ELR (cell line): Measurements from ENCODE around the gene C2.
A peak's percentile ranks its signal among the peaks of the same experiment; 100 is the strongest.
"Not testable (repeated sequence)": the region's sequence is repeated elsewhere in the genome, so short reads cannot be mapped to it uniquely, and the experiment has no call there.

ENCODE experiments used
- DNase-seq: peaks from one replicate; pipeline ENCODE4 v3.0.0-alpha.2; 2015; ENCODE audit warnings: low read depth

C2 gene

DNA sequence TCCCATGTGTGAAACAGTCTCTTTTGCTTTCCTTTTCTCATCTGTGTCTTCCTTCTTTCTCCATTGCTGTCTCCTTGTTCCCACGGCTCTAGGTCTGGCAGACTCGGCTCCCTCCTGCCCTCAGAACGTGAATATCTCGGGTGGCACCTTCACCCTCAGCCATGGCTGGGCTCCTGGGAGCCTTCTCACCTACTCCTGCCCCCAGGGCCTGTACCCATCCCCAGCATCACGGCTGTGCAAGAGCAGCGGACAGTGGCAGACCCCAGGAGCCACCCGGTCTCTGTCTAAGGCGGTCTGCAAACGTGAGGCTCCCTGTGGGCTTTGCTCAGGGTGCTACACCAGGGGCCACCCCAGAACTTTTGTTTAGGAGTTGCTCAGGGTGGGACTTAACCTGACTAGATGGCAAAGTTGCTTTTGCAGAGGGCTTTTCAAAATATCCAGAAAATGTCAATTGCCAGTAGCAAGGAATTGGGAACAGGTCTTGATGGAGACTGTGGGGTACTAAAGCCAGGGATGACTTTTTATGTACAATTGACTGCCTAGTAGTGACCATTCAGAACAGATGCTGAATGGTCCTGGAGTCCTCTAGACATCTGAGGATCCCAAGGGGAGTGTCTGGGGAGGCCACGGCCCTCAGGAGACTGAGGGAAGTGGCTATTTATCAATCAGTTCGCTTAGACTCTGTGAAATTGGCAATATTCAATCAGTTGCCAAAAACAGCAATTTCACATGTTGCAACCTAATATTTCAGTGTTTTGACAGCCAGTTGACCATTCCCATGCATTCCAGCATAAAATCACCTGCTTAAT, 550 bp downstream of the C2 start:
- DNase-seq, result no peak

DNA sequence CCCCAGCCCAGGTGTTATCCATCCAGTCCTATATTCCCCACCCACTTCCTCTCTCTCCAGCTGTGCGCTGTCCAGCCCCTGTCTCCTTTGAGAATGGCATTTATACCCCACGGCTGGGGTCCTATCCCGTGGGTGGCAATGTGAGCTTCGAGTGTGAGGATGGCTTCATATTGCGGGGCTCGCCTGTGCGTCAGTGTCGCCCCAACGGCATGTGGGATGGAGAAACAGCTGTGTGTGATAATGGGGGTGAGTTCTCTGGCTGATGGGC, 1.1 kb downstream of the C2 start:
- DNase-seq, result no peak

DNA sequence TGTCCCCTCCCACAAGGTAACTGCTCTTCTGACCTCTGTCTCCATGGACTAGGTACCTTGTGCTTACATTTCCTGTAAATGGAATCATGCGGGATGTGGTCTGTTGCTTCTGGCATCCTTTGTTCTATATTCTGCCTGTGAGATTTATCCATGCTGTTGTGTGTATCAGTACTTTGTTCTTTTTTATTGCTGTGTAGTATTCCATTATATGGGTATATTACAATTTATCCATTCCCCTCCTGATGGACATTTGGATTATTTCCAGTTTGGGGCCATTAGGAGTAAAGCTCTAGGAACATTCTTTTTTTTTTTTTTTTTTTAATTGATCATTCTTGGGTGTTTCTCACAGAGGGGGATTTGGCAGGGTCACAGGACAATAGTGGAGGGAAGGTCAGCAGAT, 3.4 kb downstream of the C2 start:
- no peak for DNase-seq

DNA sequence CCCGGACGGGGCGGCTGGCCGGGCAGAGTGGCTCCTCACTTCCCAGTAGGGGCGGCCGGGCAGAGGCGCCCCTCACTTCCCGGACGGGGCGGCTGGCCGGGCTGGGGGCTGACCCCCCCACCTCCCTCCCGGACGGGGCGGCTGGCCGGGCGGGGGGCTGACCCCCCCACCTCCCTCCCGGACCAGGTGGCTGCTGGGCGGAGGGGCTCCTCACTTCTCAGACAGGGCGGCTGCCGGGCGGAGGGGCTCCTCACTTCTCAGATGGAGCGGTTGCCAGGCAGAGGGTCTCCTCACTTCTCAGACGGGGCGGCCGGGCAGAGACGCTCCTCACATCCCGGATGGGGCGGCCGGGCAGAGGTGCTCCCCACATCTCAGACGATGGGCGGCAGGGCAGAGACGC, 4.6 kb downstream of the C2 start:
- DNase-seq, result not testable (repeated sequence)

DNA sequence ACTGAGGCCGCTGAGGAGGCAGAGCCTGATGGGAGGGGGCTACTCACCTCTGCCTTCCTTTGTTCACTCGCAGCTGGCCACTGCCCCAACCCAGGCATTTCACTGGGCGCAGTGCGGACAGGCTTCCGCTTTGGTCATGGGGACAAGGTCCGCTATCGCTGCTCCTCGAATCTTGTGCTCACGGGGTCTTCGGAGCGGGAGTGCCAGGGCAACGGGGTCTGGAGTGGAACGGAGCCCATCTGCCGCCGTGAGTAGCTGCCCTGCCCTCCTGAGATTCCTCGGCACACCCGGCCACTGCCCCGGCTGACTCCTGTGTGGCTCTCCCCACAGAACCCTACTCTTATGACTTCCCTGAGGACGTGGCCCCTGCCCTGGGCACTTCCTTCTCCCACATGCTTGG, 6.0 kb downstream of the C2 start:
- no peak for DNase-seq

DNA sequence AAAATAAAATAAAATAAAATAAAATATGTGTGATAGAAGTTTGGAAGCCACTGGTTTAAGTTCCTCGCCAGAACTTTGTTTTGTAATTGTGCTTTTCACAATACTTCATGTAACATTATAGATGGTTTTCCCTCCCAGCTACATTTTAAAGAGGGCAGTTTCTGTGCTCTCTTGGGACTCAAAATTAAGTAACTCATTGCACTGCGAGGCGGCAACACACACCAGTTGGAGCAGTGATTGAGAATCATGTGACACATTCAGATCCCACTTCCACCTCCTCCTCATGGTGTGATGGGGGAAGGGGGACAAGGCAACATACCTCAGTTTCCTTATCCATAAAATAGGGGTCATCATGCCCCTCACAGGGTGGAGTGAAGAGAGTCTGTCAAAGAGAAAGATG, 7.5 kb downstream of the C2 start:
- no peak for DNase-seq

DNA sequence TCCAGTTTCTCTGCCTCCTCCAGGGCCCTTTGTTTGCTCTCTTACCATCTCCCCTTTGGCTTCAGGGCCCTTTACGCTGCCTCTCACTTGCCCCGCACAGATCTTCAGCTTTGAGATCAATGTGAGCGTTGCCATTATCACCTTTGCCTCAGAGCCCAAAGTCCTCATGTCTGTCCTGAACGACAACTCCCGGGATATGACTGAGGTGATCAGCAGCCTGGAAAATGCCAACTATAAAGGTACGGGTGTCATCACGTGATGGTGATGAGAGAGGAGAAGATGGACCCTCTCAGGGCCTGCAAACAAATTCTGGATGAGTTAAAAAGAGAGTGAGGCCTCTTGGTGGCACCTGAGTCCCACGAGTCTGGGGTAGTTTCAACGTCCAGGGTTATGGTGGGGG, 8.3 kb downstream of the C2 start:
- DNase-seq, result no peak

DNA sequence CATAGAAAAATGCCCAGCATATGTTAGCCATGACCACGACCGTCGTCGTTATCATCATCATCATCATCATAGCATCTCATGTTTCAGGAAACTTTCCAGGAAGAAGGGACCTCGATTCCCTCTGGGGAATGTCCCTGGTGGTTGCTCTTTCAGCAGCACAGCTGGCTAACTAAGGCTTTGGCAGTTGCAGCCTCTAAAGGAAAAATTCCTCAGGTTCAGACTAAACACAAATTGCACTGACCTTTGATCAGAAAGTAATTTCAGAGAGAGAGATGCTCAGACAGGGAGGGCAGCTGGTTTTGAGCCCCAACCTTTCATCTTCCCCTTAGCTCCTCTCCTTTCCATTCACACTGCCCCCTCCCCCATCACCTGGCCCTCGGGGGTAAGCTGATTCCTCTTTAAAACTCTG, 12.7 kb downstream of the C2 start:
- peak; percentile 47 for DNase-seq

DNA sequence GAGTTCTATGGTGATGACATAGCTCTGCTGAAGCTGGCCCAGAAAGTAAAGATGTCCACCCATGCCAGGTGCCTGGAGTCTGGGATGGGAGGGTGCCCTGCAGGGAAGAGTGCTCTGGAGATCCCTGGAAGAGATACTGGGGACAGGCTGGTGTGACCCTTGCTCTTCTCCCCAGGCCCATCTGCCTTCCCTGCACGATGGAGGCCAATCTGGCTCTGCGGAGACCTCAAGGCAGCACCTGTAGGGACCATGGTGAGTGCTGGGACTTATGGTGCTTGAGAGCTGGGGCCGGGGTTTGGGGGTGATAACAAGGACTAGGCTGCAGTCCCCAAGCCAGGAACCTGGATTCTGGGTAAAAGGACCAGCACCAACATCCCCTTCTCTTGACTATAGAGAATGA, 16.2 kb downstream of the C2 start:
- no peak for DNase-seq

DNA sequence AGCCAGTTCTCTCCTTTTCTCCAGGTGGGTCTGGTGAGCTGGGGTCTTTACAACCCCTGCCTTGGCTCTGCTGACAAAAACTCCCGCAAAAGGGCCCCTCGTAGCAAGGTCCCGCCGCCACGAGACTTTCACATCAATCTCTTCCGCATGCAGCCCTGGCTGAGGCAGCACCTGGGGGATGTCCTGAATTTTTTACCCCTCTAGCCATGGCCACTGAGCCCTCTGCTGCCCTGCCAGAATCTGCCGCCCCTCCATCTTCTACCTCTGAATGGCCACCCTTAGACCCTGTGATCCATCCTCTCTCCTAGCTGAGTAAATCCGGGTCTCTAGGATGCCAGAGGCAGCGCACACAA, 17.6 kb downstream of the C2 start:
- DNase-seq, result no peak

DNA sequence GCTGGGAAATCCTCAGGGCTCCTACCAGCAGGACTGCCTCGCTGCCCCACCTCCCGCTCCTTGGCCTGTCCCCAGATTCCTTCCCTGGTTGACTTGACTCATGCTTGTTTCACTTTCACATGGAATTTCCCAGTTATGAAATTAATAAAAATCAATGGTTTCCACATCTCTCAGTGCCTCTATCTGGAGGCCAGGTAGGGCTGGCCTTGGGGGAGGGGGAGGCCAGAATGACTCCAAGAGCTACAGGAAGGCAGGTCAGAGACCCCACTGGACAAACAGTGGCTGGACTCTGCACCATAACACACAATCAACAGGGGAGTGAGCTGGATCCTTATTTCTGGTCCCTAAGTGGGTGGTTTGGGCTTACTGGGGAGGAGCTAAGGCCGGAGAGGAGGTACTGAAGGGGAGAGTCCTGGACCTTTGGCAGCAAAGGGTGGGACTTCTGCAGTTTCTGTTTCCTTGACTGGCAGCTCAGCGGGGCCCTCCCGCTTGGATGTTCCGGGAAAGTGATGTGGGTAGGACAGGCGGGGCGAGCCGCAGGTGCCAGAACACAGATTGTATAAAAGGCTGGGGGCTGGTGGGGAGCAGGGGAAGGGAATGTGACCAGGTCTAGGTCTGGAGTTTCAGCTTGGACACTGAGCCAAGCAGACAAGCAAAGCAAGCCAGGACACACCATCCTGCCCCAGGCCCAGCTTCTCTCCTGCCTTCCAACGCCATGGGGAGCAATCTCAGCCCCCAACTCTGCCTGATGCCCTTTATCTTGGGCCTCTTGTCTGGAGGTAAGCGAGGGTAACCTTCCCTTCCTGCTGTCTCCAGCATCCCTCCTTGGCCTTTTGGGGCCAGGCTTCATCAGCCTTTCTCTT, 18.2 kb downstream of the C2 start, which contains the start of gene CFB:
Gene CFB (plus strand): TSS at position 589 of the 863 bp plus-strand sequence. CDS start 127 bp downstream, at position 716.
- DNase-seq, result peak; percentile 92

DNA sequence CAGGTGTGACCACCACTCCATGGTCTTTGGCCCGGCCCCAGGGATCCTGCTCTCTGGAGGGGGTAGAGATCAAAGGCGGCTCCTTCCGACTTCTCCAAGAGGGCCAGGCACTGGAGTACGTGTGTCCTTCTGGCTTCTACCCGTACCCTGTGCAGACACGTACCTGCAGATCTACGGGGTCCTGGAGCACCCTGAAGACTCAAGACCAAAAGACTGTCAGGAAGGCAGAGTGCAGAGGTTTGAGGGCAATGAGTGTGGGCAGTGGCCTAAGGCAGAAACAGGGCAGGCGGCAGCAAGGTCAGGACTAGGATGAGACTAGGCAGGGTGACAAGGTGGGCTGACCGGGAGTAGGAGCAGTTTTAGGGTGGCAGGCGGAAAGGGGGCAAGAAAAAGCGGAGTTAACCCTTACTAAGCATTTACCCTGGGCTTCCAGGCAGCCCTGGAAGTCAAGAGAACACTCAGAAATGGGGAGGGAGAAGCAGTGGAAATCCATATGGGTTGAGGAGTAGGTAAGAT, 18.9 kb downstream of the C2 start:
- no peak for DNase-seq

DNA sequence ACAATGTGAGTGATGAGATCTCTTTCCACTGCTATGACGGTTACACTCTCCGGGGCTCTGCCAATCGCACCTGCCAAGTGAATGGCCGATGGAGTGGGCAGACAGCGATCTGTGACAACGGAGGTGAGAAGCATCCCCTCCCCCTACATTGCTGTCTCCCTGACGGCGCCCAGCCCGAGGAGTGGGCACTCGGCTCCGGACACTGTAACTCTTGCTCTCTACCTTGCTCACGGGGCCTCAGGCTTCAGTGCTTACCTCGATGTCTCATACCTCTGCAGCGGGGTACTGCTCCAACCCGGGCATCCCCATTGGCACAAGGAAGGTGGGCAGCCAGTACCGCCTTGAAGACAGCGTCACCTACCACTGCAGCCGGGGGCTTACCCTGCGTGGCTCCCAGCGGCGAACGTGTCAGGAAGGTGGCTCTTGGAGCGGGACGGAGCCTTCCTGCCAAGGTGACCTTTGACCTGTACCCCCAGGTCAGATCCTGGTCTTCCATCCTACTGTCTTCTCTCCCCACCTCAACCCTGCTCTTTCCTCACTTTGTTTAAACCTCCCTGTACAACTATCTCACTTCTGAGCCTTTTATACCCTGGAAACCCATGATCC, 19.7 kb downstream of the C2 start:
- no peak for DNase-seq

DNA sequence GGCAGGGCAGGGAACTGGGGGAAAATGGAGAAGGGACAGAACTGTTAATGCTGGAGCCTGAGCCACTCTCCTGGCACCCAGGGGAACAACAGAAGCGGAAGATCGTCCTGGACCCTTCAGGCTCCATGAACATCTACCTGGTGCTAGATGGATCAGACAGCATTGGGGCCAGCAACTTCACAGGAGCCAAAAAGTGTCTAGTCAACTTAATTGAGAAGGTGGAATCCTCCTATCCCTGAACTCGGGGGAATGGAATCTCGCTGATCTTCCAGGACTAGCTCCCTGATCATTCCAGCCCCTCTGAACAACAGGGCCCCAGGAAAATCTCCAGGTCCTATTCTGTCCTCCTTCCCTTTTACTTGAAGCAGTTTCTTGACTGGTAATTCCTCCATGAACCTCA, 20.3 kb downstream of the C2 start:
- no peak for DNase-seq

DNA sequence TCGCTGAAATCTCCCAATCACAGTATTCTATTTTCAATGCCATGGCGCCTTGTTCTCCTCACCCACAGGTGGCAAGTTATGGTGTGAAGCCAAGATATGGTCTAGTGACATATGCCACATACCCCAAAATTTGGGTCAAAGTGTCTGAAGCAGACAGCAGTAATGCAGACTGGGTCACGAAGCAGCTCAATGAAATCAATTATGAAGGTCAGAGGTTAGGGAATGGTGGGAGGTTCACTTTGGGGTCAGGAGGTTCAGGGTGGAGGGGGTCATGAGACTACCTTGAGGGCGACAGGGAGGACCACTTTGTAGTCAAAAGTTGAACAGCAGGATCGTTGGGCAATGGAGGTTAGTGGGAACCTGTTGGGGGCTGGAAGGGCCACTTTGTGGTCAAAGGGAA, 20.8 kb downstream of the C2 start:
- no peak for DNase-seq

DNA sequence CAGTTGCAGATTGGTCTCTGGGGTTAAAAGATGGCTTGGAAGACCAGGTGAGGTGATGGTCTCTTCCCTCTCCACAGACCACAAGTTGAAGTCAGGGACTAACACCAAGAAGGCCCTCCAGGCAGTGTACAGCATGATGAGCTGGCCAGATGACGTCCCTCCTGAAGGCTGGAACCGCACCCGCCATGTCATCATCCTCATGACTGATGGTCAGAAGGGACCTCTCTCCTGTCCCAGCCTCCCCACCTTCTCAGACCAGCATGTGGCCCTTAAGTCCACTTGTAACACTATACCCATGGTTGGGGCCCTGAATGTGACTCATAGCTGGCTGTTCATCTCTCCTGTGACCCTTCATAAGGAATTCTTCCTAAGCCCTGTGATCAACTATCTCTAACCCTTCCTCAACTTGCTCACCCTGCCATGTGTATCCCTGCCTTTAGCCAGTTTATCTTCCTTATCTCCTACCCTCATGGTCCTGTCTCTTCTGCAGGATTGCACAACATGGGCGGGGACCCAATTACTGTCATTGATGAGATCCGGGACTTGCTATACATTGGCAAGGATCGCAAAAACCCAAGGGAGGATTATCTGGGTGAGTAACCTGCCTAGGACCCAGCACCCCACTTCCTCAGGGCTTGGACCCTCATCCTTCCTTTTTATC, 21.4 kb downstream of the C2 start:
- DNase-seq, result peak; percentile 93

DNA sequence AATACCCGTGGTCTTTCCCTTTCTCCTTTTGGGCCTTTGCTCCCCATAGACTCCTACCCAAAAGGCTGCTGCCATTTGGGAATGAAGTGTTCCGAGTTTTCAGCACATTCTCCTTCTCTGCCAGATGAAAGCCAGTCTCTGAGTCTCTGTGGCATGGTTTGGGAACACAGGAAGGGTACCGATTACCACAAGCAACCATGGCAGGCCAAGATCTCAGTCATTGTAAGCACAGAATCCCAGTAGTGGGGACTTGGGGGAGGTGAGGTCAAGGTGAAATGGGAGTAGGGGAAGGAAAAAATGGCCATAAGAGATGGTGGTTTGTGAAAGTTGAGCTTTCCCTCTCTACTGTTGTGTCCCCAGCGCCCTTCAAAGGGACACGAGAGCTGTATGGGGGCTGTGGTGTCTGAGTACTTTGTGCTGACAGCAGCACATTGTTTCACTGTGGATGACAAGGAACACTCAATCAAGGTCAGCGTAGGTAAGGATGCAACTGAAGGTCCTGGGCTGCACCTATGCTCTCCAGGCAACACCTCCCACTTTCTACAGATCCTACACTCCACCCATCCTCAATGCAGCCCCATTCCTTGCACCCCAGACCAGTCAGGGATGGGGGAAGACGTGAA, 22.5 kb downstream of the C2 start:
- DNase-seq, result no peak

DNA sequence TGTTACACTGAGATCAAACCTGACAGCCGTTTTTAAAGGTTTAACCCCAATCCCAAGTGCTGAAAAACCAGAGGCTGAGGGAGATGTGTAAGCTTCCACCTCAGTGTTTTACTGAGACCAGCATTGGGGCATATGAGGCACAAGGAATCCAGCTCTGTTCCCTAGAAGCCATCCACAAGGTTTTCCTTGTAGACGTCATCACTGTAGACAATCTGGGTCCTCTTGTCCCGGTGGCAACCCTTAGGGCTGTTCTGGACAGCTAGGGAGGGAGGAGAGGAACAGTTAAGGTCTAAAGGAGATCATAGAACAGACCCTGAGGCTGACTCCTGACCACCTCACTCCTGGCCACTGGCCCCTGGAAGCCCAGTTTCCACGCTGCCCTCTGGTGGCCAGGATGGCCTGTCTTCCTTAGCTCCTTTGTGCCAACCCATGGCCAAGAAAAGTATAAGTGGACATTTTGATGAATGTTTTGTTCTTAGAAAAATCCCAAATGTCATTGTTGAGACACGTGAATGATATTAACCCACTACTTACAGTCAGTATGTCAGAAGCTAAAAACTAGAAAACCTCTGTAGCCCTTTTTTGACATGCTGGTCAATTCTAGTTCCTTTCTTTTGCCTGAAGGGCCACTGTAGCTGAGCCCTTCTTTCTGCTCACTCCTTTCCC, 24.8 kb downstream of the C2 start:
- DNase-seq, result peak; percentile 78

DNA sequence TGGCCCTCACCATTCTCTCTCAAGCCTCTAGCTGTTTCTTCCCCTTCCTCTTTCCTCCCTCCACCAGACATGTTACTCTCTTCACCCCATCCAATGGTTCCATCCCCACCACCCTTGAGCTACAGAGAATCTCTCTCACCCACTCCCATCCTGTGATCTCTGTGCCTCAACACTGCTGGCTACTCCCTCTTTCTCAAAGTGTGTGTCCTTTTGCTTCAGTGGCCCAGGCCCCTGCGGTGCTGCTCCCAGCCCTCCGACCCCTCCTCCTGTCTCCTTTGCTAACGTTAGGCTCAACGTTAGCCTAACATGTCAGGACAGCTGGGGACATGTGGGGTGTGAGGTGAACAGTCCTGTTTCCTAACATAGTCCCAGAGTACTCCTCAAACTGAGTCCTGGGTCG, 25.4 kb downstream of the C2 start:
- no peak for DNase-seq

DNA sequence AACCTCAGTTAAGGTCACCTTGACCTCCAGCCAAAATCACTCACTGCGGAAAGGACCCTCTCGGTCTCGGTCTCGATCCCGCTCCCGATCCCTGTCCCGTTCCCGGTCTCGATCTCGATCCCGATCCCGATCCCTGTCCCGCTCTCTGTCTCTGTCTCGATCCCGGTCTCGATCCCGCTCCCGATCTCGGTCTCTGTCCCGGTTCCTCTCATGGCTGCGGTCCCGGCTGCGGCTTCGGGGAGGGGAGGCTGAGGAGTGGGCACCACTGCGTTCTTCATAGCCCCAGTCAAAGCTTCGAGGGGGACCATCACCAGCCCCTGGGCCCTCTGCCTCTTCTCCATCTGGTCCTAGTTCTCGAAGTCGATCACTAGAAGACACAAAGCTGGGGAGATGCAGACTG, 27.0 kb downstream of the C2 start:
- DNase-seq, result no peak

DNA sequence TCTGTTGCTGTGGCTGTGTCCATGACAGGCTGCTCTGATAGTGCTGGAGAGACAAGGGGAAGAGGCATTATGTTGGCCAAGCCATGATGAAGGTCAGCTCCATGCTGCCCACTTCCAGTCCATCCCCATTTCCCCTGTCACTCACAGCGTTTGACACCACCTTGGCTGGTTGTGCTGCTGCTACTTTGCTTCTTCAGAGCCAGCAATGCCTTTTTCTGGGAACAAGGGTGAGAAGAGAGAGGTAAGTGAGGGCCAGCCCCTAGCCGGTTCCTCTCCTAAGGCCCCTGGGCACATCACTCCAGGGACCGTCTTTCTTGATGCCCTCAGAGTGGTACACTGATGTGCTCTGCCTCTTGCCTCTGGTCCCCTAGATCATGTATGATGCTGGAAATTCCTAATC, 29.3 kb downstream of the C2 start:
- DNase-seq, result no peak

DNA sequence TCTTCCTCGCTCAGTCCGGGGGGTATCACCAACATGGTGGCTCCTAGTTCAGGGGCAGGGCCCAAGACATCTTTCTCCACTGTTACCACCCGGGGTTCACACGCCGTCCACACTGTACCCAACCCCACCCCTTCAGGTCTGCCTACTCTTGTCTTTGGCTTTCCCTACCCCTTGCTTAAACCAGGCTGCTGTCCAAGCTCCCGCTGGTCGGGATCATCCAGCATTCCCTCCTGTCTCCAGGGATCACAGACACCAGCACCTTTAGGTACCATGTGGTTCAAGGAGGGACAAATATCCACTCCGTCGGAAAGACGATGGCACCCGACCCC, 30.9 kb downstream of the C2 start:
- DNase-seq, result peak; percentile 30
